ENCODE results near the gene QSOX1. TPM values are rescaled to one million over a fixed set of nuclear protein-coding genes. Genes with fewer than 3 reads are reported as not detected.
"Not testable (repeated sequence)": the region's sequence is repeated elsewhere in the genome, so short reads cannot be mapped to it uniquely, and the experiment has no call there.

QSOX1 gene
- total RNA-seq, 1 donor from 2014 or later = 11.9 TPM

- peaks cover 2% of the 10 kb centered on the region for H3K9me3 Mint-ChIP-seq
- H3K4me3 Mint-ChIP-seq = no peak overlapping the region
- intact Hi-C loops (cut with micrococcal nuclease) = no loop called here
- ChIA-PET POLR2A (no interaction called here), CTCF (no interaction called here)
- H3K36me3 Mint-ChIP-seq (ENCODE audit: low read depth) = no peaks in the 10 kb centered on the region
- TF ChIP-seq, protein P1, sequence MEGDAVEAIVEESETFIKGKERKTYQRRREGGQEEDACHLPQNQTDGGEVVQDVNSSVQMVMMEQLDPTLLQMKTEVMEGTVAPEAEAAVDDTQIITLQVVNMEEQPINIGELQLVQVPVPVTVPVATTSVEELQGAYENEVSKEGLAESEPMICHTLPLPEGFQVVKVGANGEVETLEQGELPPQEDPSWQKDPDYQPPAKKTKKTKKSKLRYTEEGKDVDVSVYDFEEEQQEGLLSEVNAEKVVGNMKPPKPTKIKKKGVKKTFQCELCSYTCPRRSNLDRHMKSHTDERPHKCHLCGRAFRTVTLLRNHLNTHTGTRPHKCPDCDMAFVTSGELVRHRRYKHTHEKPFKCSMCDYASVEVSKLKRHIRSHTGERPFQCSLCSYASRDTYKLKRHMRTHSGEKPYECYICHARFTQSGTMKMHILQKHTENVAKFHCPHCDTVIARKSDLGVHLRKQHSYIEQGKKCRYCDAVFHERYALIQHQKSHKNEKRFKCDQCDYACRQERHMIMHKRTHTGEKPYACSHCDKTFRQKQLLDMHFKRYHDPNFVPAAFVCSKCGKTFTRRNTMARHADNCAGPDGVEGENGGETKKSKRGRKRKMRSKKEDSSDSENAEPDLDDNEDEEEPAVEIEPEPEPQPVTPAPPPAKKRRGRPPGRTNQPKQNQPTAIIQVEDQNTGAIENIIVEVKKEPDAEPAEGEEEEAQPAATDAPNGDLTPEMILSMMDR (IDR thresholded peaks at IDR 0.05) = no peak
- H3K27ac Mint-ChIP-seq = no peak overlapping the region
- no peaks in the 10 kb centered on the region for H3K4me1 Mint-ChIP-seq
- no peak for DNase-seq
- peaks cover 22% of the 10 kb centered on the region for H3K27me3 Mint-ChIP-seq
- no peak for ATAC-seq (ENCODE audit: low read depth)
These were observed 23.2 kb upstream of the QSOX1 start for GRCh38 chr1:180131510-180131909.

- ChIA-PET CTCF (no interaction called here), POLR2A (no interaction called here)
- DNase-seq (no peak), ATAC-seq (ENCODE audit: low read depth) (no peak)
- H3K4me3 Mint-ChIP-seq = no peak overlapping the region
- intact Hi-C loops (cut with micrococcal nuclease) = no loop called here
- H3K27ac Mint-ChIP-seq = no peak overlapping the region
- H3K9me3 Mint-ChIP-seq = peaks cover 9% of the 10 kb centered on the region
- H3K27me3 Mint-ChIP-seq = peaks cover 24% of the 10 kb centered on the region
- no peaks in the 10 kb centered on the region for H3K36me3 Mint-ChIP-seq (ENCODE audit: low read depth)
- TF ChIP-seq, protein P1 (IDR thresholded peaks at IDR 0.05) = no peak
- no peaks in the 10 kb centered on the region for H3K4me1 Mint-ChIP-seq
These were observed 21.5 kb upstream of the QSOX1 start for GRCh38 chr1:180133193-180133592.

GRCh38 chr1:180133688-180134087 lies 21.0 kb upstream of the QSOX1 start:
- POLR2A ChIA-PET; H3K27ac Mint-ChIP-seq; intact Hi-C loops (cut with micrococcal nuclease); H3K36me3 Mint-ChIP-seq (ENCODE audit: low read depth); H3K4me3 Mint-ChIP-seq; ATAC-seq (ENCODE audit: low read depth); H3K9me3 Mint-ChIP-seq; CTCF ChIA-PET; DNase-seq; H3K4me1 Mint-ChIP-seq: not testable (repeated sequence)
- peaks cover 26% of the 10 kb centered on the region for H3K27me3 Mint-ChIP-seq

DNA sequence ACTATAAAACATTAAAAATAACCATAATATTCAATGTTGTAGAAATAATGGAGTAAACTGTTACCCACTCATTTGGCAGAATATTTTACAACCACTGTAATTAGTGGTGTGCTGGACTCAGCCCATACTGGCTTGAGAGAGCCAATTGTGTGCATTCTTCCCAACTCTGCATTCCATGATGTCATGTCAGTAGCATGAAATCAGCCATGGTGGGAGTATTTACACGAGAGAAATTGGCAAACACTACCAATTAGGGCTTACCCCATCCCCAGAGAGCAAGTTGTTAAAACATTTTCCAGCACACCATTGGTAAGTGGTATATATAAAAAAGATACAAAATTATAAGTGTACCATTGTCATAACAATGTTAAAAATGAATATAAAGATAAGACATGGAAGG lies 19.1 kb upstream of the QSOX1 start:
- H3K36me3 Mint-ChIP-seq (ENCODE audit: low read depth) = no peaks in the 10 kb centered on the region
- peaks cover 25% of the 10 kb centered on the region for H3K27me3 Mint-ChIP-seq
- ChIA-PET CTCF (no interaction called here), POLR2A (no interaction called here)
- intact Hi-C loops (cut with micrococcal nuclease) = no loop called here
- no peak overlapping the region for H3K4me3 Mint-ChIP-seq
- ATAC-seq (ENCODE audit: low read depth) (no peak), DNase-seq (no peak)
- H3K27ac Mint-ChIP-seq = no peak overlapping the region
- no peaks in the 10 kb centered on the region for H3K4me1 Mint-ChIP-seq
- TF ChIP-seq, protein P1 (IDR thresholded peaks at IDR 0.05) = no peak
- peaks cover 9% of the 10 kb centered on the region for H3K9me3 Mint-ChIP-seq

GRCh38 chr1:180136331-180136967 lies 18.2 kb upstream of the QSOX1 start:
- POLR2A ChIA-PET = no interaction called here
- no peak overlapping the region for H3K4me3 Mint-ChIP-seq

More at GRCh38 chr1:180136331-180136967, 18.2 kb upstream of the QSOX1 start:
- DNase-seq = no peak
- TF ChIP-seq, protein P1 (IDR thresholded peaks at IDR 0.05) = no peak
- CTCF ChIA-PET = no interaction called here
- ATAC-seq (ENCODE audit: low read depth) = no peak
- Mint-ChIP-seq H3K36me3 (ENCODE audit: low read depth) (no peaks in the 10 kb centered on the region), H3K27me3 (peaks cover 24% of the 10 kb centered on the region), H3K27ac (no peak overlapping the region), H3K4me1 (no peaks in the 10 kb centered on the region), H3K9me3 (peaks cover 9% of the 10 kb centered on the region)
- intact Hi-C loops (cut with micrococcal nuclease) = no loop called here
